HG02678 (cell line): ENCODE measurements around the gene TRPC4AP.

Experiments used
- ATAC-seq: cut with Tn5 transposase; IDR thresholded peaks from one replicate; pipeline ENCODE4 v1.9.1; 2021; ENCODE audit warnings: mild to moderate bottlenecking, moderate library complexity; ENCODE audit not compliant: unreplicated experiment

The TRPC4AP gene

GRCh38 chr20:35004051-35004725, 88.4 kb downstream of the TRPC4AP start:
- ATAC-seq: no peak

- no peak for ATAC-seq
These were observed 89.2 kb downstream of the TRPC4AP start for GRCh38 chr20:35003211-35004031.

- no peak for ATAC-seq
These were observed 90.0 kb downstream of the TRPC4AP start for GRCh38 chr20:35002426-35003210.

GRCh38 chr20:35001596-35002362, 90.8 kb downstream of the TRPC4AP start:
- no peak for ATAC-seq

GRCh38 chr20:35000922-35001595, 91.5 kb downstream of the TRPC4AP start:
- no peak for ATAC-seq

- ATAC-seq: no peak
These were observed 92.2 kb downstream of the TRPC4AP start for GRCh38 chr20:35000311-35000921.

GRCh38 chr20:34999782-35000181, 92.8 kb downstream of the TRPC4AP start:
- ATAC-seq: no peak

GRCh38 chr20:34999021-34999451, 93.6 kb downstream of the TRPC4AP start:
- ATAC-seq: no peak

GRCh38 chr20:34998331-34998950, 94.2 kb downstream of the TRPC4AP start:
- no peak for ATAC-seq

- ATAC-seq: no peak
These were observed 94.8 kb downstream of the TRPC4AP start for GRCh38 chr20:34997774-34998173.

GRCh38 chr20:34997131-34997561, 95.5 kb downstream of the TRPC4AP start:
- no peak for ATAC-seq

- no peak for ATAC-seq
These were observed 96.2 kb downstream of the TRPC4AP start for GRCh38 chr20:34996243-34997028.

GRCh38 chr20:34995696-34996095, 96.9 kb downstream of the TRPC4AP start:
- no peak for ATAC-seq

- no peak for ATAC-seq
These were observed 97.4 kb downstream of the TRPC4AP start for GRCh38 chr20:34995192-34995591.

GRCh38 chr20:34994509-34995131, 98.0 kb downstream of the TRPC4AP start:
- ATAC-seq: no peak

- no peak for ATAC-seq
These were observed 98.6 kb downstream of the TRPC4AP start for GRCh38 chr20:34993941-34994508.

- ATAC-seq: no peak
These were observed 99.7 kb downstream of the TRPC4AP start for GRCh38 chr20:34992751-34993417.
